Measurements from ENCODE around the gene CAPN8. TPM values are rescaled to one million over a fixed set of nuclear protein-coding genes. Genes with fewer than 3 reads are reported as not detected.

CAPN8 gene
- total and polyA plus RNA-seq, 4 donors, result 30.5 to 123 (median 81.2) TPM

- no peak overlapping the region for H3K4me3 ChIP-seq
These were observed 115.8 kb downstream of the CAPN8 start for GRCh38 chr1:223549740-223550139.

GRCh38 chr1:223547316-223548114 is 118.0 kb downstream of the CAPN8 start:
- no peak for ATAC-seq (ENCODE audit: insufficient read depth, low FRiP score)
- 78 to 82% methylated on average over 7 of the region's 7 CpGs for WGBS, 2 donors
- H3K27me3 ChIP-seq (ENCODE audit: control insufficient read depth in 3 of 3, insufficient read depth in 3 of 3, low read length in 2 of 3), result no peaks in the 10 kb centered on the region

More at GRCh38 chr1:223549740-223550139, 115.8 kb downstream of the CAPN8 start:
- peaks cover 0 to 4% (median 0%) of the 10 kb centered on the region in 4 donors for H3K9me3 ChIP-seq (ENCODE audit: control insufficient read depth in 4 of 4, insufficient read depth in 3 of 4, low read length in 3 of 4)
- H3K9ac ChIP-seq (ENCODE audit: insufficient read depth in 1 of 2, low read length in 2 of 2), result no peak overlapping the region
- DNase-seq, result no peak
- 90 to 94% methylated on average over 1 of the region's 1 CpG for WGBS, 2 donors
- no peak overlapping the region for H3K27ac ChIP-seq (ENCODE audit: low read depth in 1 of 2, low read length in 1 of 2)
- H3K4me1 ChIP-seq (ENCODE audit: control insufficient read depth in 5 of 5, insufficient read depth in 5 of 5, low read length in 5 of 5), result peaks cover 0 to 7% (median 0%) of the 10 kb centered on the region in 5 donors
- H3K27me3 ChIP-seq (ENCODE audit: control insufficient read depth in 3 of 3, insufficient read depth in 3 of 3, low read length in 2 of 3), result no peaks in the 10 kb centered on the region
- no peaks in the 10 kb centered on the region for H3K36me3 ChIP-seq (ENCODE audit: control insufficient read depth in 4 of 4, insufficient read depth in 4 of 4, low read length in 4 of 4)
- ATAC-seq (ENCODE audit: insufficient read depth, low FRiP score), result no peak
- TF ChIP-seq CTCF (IDR thresholded peaks at IDR 0.05; ENCODE audit: control extremely low read depth, extremely low read depth), result no peak

GRCh38 chr1:223545343-223545742 is 120.2 kb downstream of the CAPN8 start:
- WGBS, 2 donors, result 88 to 90% methylated on average over 4 of the region's 4 CpGs
- H3K9ac ChIP-seq (ENCODE audit: insufficient read depth in 1 of 2, low read length in 2 of 2), result no peak overlapping the region
- peaks cover 0 to 5% (median 0%) of the 10 kb centered on the region in 5 donors for H3K4me1 ChIP-seq (ENCODE audit: control insufficient read depth in 5 of 5, insufficient read depth in 5 of 5, low read length in 5 of 5)
- peaks cover 0 to 4% (median 0%) of the 10 kb centered on the region in 4 donors for H3K9me3 ChIP-seq (ENCODE audit: control insufficient read depth in 4 of 4, insufficient read depth in 3 of 4, low read length in 3 of 4)
- H3K27me3 ChIP-seq (ENCODE audit: control insufficient read depth in 3 of 3, insufficient read depth in 3 of 3, low read length in 2 of 3), result no peaks in the 10 kb centered on the region
- H3K4me3 ChIP-seq, result no peak overlapping the region
- H3K36me3 ChIP-seq (ENCODE audit: control insufficient read depth in 4 of 4, insufficient read depth in 4 of 4, low read length in 4 of 4), result no peaks in the 10 kb centered on the region
- no peak for DNase-seq
- H3K27ac ChIP-seq (ENCODE audit: low read depth in 1 of 2, low read length in 1 of 2), result no peak overlapping the region
- no peak for ATAC-seq (ENCODE audit: insufficient read depth, low FRiP score)
- no peak for TF ChIP-seq CTCF (IDR thresholded peaks at IDR 0.05; ENCODE audit: control extremely low read depth, extremely low read depth)

More at GRCh38 chr1:223547316-223548114, 118.0 kb downstream of the CAPN8 start:
- no peak for DNase-seq
- no peak for TF ChIP-seq CTCF (IDR thresholded peaks at IDR 0.05; ENCODE audit: control extremely low read depth, extremely low read depth)
- H3K36me3 ChIP-seq (ENCODE audit: control insufficient read depth in 4 of 4, insufficient read depth in 4 of 4, low read length in 4 of 4), result no peaks in the 10 kb centered on the region
- no peak overlapping the region for H3K27ac ChIP-seq (ENCODE audit: low read depth in 1 of 2, low read length in 1 of 2)
- H3K9me3 ChIP-seq (ENCODE audit: control insufficient read depth in 4 of 4, insufficient read depth in 3 of 4, low read length in 3 of 4), result peaks cover 0 to 4% (median 0%) of the 10 kb centered on the region in 4 donors
- H3K4me3 ChIP-seq, result no peak overlapping the region
- H3K4me1 ChIP-seq (ENCODE audit: control insufficient read depth in 5 of 5, insufficient read depth in 5 of 5, low read length in 5 of 5), result peaks cover 0 to 7% (median 0%) of the 10 kb centered on the region in 5 donors
- H3K9ac ChIP-seq (ENCODE audit: insufficient read depth in 1 of 2, low read length in 2 of 2), result no peak overlapping the region
